ENCODE data around the gene NADK2.

DNA sequence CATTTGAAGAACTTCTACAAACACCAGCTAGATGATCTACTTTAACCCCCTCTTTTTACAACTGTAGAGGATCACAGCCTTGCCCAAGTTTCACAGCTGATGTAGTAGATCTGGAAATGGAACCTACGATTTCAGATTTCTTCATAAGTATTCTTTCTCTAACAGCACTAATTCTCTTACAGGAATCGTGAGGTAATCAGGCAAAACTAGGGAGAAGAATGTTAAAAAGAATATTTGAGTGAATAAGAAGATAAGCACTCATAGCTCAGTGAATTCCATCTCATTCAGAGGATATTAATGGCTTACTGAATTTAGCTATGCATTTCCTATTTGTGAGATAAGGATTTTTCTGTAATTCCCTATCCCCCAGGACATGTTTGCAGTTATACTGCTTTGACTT is 42.1 kb downstream of the NADK2 start:
- TF ChIP-seq, protein P1, sequence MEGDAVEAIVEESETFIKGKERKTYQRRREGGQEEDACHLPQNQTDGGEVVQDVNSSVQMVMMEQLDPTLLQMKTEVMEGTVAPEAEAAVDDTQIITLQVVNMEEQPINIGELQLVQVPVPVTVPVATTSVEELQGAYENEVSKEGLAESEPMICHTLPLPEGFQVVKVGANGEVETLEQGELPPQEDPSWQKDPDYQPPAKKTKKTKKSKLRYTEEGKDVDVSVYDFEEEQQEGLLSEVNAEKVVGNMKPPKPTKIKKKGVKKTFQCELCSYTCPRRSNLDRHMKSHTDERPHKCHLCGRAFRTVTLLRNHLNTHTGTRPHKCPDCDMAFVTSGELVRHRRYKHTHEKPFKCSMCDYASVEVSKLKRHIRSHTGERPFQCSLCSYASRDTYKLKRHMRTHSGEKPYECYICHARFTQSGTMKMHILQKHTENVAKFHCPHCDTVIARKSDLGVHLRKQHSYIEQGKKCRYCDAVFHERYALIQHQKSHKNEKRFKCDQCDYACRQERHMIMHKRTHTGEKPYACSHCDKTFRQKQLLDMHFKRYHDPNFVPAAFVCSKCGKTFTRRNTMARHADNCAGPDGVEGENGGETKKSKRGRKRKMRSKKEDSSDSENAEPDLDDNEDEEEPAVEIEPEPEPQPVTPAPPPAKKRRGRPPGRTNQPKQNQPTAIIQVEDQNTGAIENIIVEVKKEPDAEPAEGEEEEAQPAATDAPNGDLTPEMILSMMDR (IDR thresholded peaks at IDR 0.05), result no peak
- TF ChIP-seq POLR2AphosphoS5 (IDR thresholded peaks at IDR 0.05) (no peak), POLR2A (IDR thresholded peaks at IDR 0.05) (no peak)
